GM12878 (cell line): ENCODE data around the gene CRTC1. TPM values are rescaled to one million over a fixed set of nuclear protein-coding genes. Genes with fewer than 3 reads are reported as not detected.
A peak's percentile ranks its signal among the peaks of the same experiment; 100 is the strongest.

ENCODE experiments used
- ATAC-seq: fragments of 200-7000 bp; cut with Tn5 transposase; 3 replicates; pipeline ENCODE4 v1.9.1; 2020; ENCODE audit warnings: mild to moderate bottlenecking, moderate library complexity
- BruUV-seq: library from RNA; stranded (reverse); fragments of 400-500 nt; replicated peaks from 2 replicates; lab custom pipeline; 2021; lab: Mats Ljungman, UMichigan
- CTCF ChIA-PET: fragments of 300-600 bp; sonication (Branson Sonifier 250); formaldehyde crosslinking; extraction: SDS; loops from one replicate; lab custom pipeline; 2021; ENCODE audit warnings: inconsistent platforms; lab: Yijun Ruan, JAX
- POLR2A ChIA-PET: fragments of 350-600 bp; formaldehyde crosslinking; extraction: SDS; loops from one replicate; lab custom pipeline; 2021; ENCODE audit warnings: inconsistent platforms; lab: Charles Lee
- RAD21 ChIA-PET: fragments of 300-600 bp; sonication (Branson Sonifier 250); formaldehyde crosslinking; loops from one replicate; lab custom pipeline; 2023; ENCODE audit warnings: antibody characterized with exemption; ENCODE audit not compliant: unreplicated experiment; lab: Charles Lee
- SMC1A ChIA-PET: fragments of 300-600 bp; sonication (Branson Sonifier 250); formaldehyde crosslinking; loops from one replicate; lab custom pipeline; 2023; ENCODE audit not compliant: unreplicated experiment, uncharacterized antibody; lab: Charles Lee
- DNase-seq: peaks from one replicate; pipeline ENCODE4 v3.0.0-alpha.2; 2011; ENCODE audit warnings: low read depth, low spot score
- FAIRE-seq: peaks from 3 replicates; lab custom pipeline; 2011; peaks lifted over from hg19 to GRCh38; lab: Jason Lieb, UNC
- H2AFZ ChIP-seq: 2 replicates; pipeline ENCODE4 v1.6.0; 2011; ENCODE audit warnings: low read depth, low read length, control low read depth; ENCODE audit not compliant: control insufficient read depth
- H3K27ac ChIP-seq: 2 replicates; pipeline ENCODE4 v1.5.1; 2011; ENCODE audit warnings: control low read depth; ENCODE audit not compliant: control insufficient read depth, insufficient read depth
- H3K27me3 ChIP-seq, 2 experiments: replicated peaks in 1 of 2; 2 replicates each; pipeline versions ENCODE4 v1.6.0 to v1.6.1; 2011; ENCODE audit warnings: low read length in 1 of 2; ENCODE audit not compliant: control insufficient read depth in 2 of 2, insufficient read depth in 2 of 2
- H3K36me3 ChIP-seq, 2 experiments: 2 replicates each; pipeline ENCODE4 v1.5.1; 2011; ENCODE audit warnings: low read length in 1 of 2; ENCODE audit not compliant: control insufficient read depth in 2 of 2, insufficient read depth in 2 of 2
- H3K4me1 ChIP-seq: 2 replicates; pipeline ENCODE4 v1.6.1; 2011; ENCODE audit warnings: mild to moderate bottlenecking, low read length, moderate library complexity, mixed read lengths; ENCODE audit not compliant: control insufficient read depth, insufficient read depth
- H3K4me2 ChIP-seq: 2 replicates; pipeline ENCODE4 v1.6.0; 2011; ENCODE audit warnings: control low read depth; ENCODE audit not compliant: control insufficient read depth, insufficient read depth
- H3K4me3 ChIP-seq: fragments of 200-600 bp; sonication (generic); 2 replicates; pipeline ENCODE4 v1.5.1; 2016
- H3K79me2 ChIP-seq: 2 replicates; pipeline ENCODE4 v1.6.0; 2011; ENCODE audit warnings: low read length; ENCODE audit not compliant: control insufficient read depth, insufficient read depth
- H3K9ac ChIP-seq: 2 replicates; pipeline ENCODE4 v1.8.0; 2011; ENCODE audit warnings: low read length, control low read depth, mixed read lengths; ENCODE audit not compliant: control insufficient read depth, insufficient read depth
- H3K9me3 ChIP-seq: replicated peaks from 3 replicates; pipeline ENCODE4 v1.5.1; 2011; ENCODE audit warnings: mild to moderate bottlenecking, low read length; ENCODE audit not compliant: control insufficient read depth, insufficient read depth
- H4K20me1 ChIP-seq: 2 replicates; pipeline ENCODE4 v1.6.0; 2011; ENCODE audit not compliant: control insufficient read depth, insufficient read depth
- ESRRA ChIP-seq: IDR thresholded peaks from 2 replicates; pipeline ENCODE4 v1.6.1; 2012; ENCODE audit warnings: mild to moderate bottlenecking, low read length, improper control_type of control experiment
- HDAC2 ChIP-seq: fragments of 200-600 bp; sonication (generic); IDR thresholded peaks from 2 replicates; pipeline ENCODE4 v1.6.1; 2017
- HDAC6 ChIP-seq: fragments of 200-600 bp; sonication (generic); IDR thresholded peaks from one replicate; pipeline ENCODE4 v1.8.0; 2017; ENCODE audit warnings: antibody characterized with exemption; ENCODE audit not compliant: unreplicated experiment
- MYC ChIP-seq: IDR thresholded peaks from 2 replicates; pipeline ENCODE4 v1.6.1; 2011; ENCODE audit warnings: mild to moderate bottlenecking, low read length, moderate library complexity, inconsistent platforms; ENCODE audit not compliant: insufficient read depth, insufficient replicate concordance, insufficient read length, severe bottlenecking
- RB1 ChIP-seq: fragments of 450-650 bp; formaldehyde crosslinking; IDR thresholded peaks from 2 replicates; pipeline ENCODE4 v1.6.1; 2017; ENCODE audit warnings: mild to moderate bottlenecking, borderline replicate concordance
- RUNX3 ChIP-seq: IDR thresholded peaks from 2 replicates; pipeline ENCODE4 v1.6.1; 2012; ENCODE audit warnings: low read length, inconsistent platforms
- SIX5 ChIP-seq: IDR thresholded peaks from 2 replicates; pipeline ENCODE4 v1.6.1; 2011; ENCODE audit warnings: mild to moderate bottlenecking, low read depth, low read length, moderate library complexity; ENCODE audit not compliant: severe bottlenecking
- SKIL ChIP-seq: fragments of 450-650 bp; IDR thresholded peaks from 2 replicates; pipeline ENCODE4 v1.6.1; 2017; ENCODE audit warnings: mild to moderate bottlenecking, low read depth, inconsistent platforms; ENCODE audit not compliant: poor library complexity, severe bottlenecking
- SPI1 ChIP-seq: IDR thresholded peaks from 2 replicates; pipeline ENCODE4 v1.6.1; 2011; ENCODE audit warnings: low read depth, mild to moderate bottlenecking, low read length, moderate library complexity, borderline replicate concordance; ENCODE audit not compliant: insufficient read depth
- SREBF1 ChIP-seq: IDR thresholded peaks from 2 replicates; pipeline ENCODE4 v1.6.1; 2012; ENCODE audit warnings: mild to moderate bottlenecking, low read length
- WRNIP1 ChIP-seq: IDR thresholded peaks from 2 replicates; pipeline ENCODE4 v1.6.1; 2011; ENCODE audit warnings: low read depth, low read length, improper control_type of control experiment, borderline replicate concordance
- WGBS: methylation state at CpG from one replicate; pipeline ENCODE4 v1.1.6; 2016; ENCODE audit warnings: low lambda C conversion rate; ENCODE audit not compliant: insufficient replicate concordance, insufficient coverage; ENCODE audit errors: missing lambda C conversion rate; 5-methylcytosine and 5-hydroxymethylcytosine counted together
- in situ Hi-C: fragments of 300-500 bp; cut with MboI; formaldehyde crosslinking; loops from 9 replicates; pipeline ENCODE4 v1.14.3; 2018; ENCODE audit warnings: mixed read lengths
- intact Hi-C: fragments of 100-400 bp; cut with micrococcal nuclease; formaldehyde crosslinking; loops from one replicate; pipeline ENCODE4 v1.14.2; 2022; ENCODE audit not compliant: unreplicated experiment
- polyA plus RNA-seq, 11 experiments: library from polyadenylated mRNA; depleted of rRNA in 4 of 11; unstranded in 6 of 11; stranded (reverse) in 5 of 11; fragments of >200 nt; fragmentation: Nextera tagmentation in 4 of 11; fragmentation: Illumina TruSeq in 1 of 11; extraction: Ambion mirVana in 4 of 11; extraction: Trizol in 1 of 11; gene quantifications; 1 replicate in 1 of 11; 2 replicates in 10 of 11; pipeline versions ENCODE4 v1.2.1 to v1.2.3, GENCODE V29; 2011 to 2016; ENCODE audit warnings: inconsistent platforms in 2 of 11, missing spikeins in 2 of 11, low read depth in 1 of 11
- total RNA-seq, 4 experiments: library from RNA; depleted of rRNA in 3 of 4; stranded (reverse); fragments of >200 nt in 3 of 4; fragmentation: Illumina TruSeq in 1 of 4; extraction: Trizol in 1 of 4; gene quantifications; 2 replicates each; pipeline versions ENCODE4 v1.2.1 to v1.2.3, GENCODE V29; 2013 to 2021

CRTC1 gene
- total and polyA plus RNA-seq, 10 of the 15 experiments (the other 5 are each of a cell fraction or from before 2014, with no cell fraction given), result 0.02 to 4.6 (median 1.1) TPM; not detected in 1

- no peak overlapping the region for H3K27ac ChIP-seq
- H2AFZ ChIP-seq, result no peak overlapping the region
- H3K27me3 ChIP-seq, result peaks cover 15 to 22% of the 10 kb centered on the region in 2 experiments
- H3K36me3 ChIP-seq, result no peaks in the 10 kb centered on the region
- ATAC-seq (peak; percentile 48), DNase-seq (no peak), FAIRE-seq (no peak)
- RAD21 ChIA-PET, result no interaction called here
- CTCF ChIA-PET, result no interaction called here
- POLR2A ChIA-PET, result no interaction called here
- H3K9ac ChIP-seq, result no peak overlapping the region
- SMC1A ChIA-PET, result no interaction called here
- 0 out of 2 replicates have a peak overlapping the region, but pooled peaks have one; percentile 17 for H3K4me2 ChIP-seq
- H3K79me2 ChIP-seq, result no peaks in the 10 kb centered on the region
- BruUV-seq, result no TSS peak
- no peak overlapping the region for H3K4me3 ChIP-seq
- 1% methylated on average over 23 of the region's 65 CpGs for WGBS
- in situ Hi-C loops, result no loop called here
- peaks cover 3% of the 10 kb centered on the region; the same call in 1 of the 2 replicates for H3K4me1 ChIP-seq
- TF ChIP-seq MYC (no peak), SKIL (no peak), RB1 (no peak), WRNIP1 (no peak), SREBF1 (no peak), SIX5 (no peak), SPI1 (peak; percentile 35; the same call in 1 of the 2 replicates), RUNX3 (no peak), ESRRA (no peak), HDAC6 (peak; percentile 52), HDAC2 (no peak)
- H3K9me3 ChIP-seq, result no peaks in the 10 kb centered on the region; the same call in 2 of the 3 replicates
- intact Hi-C loops, result no loop called here
- no peaks in the 10 kb centered on the region for H4K20me1 ChIP-seq
Observed at GRCh38 chr19:18789883-18790565, 106.5 kb downstream of the CRTC1 start.
